Kidney glomerular epithelial cell (primary cell): ENCODE data around the gene SF3B1.
"Not testable (repeated sequence)": the region's sequence is repeated elsewhere in the genome, so short reads cannot be mapped to it uniquely, and the experiment has no call there.

Experiments
- DNase-seq: peaks from one replicate; lab custom pipeline; 2025; lab: John Stamatoyannopoulos, UW

SF3B1 gene, protein sequence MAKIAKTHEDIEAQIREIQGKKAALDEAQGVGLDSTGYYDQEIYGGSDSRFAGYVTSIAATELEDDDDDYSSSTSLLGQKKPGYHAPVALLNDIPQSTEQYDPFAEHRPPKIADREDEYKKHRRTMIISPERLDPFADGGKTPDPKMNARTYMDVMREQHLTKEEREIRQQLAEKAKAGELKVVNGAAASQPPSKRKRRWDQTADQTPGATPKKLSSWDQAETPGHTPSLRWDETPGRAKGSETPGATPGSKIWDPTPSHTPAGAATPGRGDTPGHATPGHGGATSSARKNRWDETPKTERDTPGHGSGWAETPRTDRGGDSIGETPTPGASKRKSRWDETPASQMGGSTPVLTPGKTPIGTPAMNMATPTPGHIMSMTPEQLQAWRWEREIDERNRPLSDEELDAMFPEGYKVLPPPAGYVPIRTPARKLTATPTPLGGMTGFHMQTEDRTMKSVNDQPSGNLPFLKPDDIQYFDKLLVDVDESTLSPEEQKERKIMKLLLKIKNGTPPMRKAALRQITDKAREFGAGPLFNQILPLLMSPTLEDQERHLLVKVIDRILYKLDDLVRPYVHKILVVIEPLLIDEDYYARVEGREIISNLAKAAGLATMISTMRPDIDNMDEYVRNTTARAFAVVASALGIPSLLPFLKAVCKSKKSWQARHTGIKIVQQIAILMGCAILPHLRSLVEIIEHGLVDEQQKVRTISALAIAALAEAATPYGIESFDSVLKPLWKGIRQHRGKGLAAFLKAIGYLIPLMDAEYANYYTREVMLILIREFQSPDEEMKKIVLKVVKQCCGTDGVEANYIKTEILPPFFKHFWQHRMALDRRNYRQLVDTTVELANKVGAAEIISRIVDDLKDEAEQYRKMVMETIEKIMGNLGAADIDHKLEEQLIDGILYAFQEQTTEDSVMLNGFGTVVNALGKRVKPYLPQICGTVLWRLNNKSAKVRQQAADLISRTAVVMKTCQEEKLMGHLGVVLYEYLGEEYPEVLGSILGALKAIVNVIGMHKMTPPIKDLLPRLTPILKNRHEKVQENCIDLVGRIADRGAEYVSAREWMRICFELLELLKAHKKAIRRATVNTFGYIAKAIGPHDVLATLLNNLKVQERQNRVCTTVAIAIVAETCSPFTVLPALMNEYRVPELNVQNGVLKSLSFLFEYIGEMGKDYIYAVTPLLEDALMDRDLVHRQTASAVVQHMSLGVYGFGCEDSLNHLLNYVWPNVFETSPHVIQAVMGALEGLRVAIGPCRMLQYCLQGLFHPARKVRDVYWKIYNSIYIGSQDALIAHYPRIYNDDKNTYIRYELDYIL

DNA sequence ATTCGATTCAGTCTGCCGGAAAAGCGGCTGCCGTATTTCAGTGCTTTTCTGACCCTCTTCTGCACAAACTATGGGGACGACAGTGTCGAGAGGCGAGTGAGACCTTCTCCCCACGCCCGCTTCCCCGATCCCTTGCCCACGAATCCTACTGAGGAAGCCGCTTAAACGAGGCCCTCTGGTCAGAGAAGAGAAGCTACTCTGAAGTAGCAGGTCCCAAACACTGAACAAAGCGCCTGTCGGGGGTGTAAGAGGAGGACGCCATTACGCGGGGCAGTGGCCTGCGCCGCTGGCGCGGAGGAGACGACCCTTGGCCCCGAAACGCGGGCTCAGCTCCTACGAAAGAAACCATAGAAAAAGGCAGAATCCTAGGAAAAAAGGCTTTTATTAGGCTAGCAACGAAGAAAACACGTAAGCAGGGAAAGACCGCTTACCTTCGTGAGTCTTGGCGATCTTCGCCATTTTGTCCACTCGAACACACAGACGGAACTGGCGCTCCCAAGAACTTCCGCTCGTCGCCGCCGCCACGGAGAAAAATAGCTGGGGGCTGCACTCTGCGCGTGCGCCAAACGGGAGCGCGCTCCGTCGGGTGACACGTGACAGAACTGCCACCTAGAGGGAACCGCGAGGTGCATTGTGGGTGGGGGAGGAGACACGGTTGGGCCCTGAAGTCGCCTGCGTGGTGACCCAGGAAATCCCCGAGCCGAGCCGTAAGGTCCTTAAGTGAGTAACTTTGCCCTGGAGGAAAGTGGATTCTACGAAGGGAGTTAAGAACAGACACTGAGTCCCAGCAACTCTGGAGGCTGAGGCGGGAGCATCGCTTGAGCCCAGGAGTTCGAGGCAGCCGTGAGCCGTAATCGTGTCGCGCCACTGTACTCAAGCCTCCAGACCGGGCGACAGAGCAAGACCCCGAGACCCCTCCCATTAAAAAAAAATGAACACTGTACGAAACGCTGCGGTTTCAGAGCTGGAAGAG, at the start of gene SF3B1:
Gene SF3B1 (minus strand): TSS at position 488 of the 973 bp plus-strand sequence. CDS start 29 bp downstream, at position 459.
- DNase-seq: peak; percentile 95

DNA sequence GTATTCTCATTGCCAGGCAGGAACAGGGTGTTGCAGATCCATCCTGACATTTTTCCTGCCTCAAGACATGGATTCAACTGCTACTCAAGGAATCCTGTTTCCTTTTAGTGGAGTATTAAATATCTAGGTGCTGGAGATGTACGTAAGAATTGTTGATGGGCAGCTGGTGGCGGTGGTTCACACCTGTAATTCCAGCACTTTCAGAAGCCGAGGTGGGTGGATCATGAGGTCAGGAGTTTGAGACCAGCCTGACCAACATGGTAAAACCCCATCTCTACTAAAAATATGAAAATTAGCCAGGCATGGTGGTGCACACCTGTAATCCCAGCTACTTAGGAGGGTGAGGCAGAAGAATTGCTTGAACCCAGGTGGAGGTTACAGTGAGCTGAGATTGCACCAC, 49.4 kb upstream of the SF3B1 start:
- DNase-seq: not testable (repeated sequence)

DNA sequence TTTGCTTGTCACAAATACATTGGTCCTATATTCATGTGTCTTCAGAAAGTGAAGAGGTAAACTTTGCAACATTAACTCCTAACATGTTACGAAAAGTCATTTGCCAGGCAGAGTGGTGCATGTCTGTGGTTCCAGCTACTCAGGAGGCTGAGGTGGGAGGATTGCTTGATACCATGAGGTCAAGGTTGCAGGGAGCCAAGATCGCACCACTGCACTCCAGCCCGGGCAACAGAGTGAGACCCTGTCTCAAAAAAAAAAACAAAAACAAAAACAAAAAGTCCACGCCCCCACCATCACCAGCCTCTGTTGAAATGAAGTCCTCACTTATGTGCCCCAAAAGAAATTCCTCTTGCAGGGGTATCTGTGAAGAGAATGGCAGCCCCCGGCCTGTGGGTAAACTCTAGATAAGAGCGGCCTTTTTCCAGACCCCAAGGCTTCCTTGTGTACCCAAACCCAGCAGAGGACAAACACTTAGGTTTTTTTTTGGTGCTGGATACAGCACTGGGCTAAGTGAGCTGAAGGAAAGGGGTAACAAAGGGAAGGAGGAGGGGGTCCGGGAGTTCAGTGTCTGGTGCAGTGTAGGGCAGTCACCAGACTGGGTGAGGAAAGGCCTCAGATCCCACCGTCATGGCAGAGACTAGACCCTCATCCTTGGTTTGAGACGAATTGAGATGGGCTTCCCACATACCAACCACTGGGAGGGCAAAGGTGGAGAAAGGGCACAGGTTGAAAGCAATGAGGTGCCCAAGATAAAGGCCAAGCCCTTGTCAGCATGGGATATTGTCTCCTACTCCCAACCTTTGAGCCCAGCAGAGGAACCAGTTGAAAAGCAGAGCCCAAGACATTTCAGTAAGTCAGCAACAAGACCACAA, 45.6 kb upstream of the SF3B1 start:
- no peak for DNase-seq

DNA sequence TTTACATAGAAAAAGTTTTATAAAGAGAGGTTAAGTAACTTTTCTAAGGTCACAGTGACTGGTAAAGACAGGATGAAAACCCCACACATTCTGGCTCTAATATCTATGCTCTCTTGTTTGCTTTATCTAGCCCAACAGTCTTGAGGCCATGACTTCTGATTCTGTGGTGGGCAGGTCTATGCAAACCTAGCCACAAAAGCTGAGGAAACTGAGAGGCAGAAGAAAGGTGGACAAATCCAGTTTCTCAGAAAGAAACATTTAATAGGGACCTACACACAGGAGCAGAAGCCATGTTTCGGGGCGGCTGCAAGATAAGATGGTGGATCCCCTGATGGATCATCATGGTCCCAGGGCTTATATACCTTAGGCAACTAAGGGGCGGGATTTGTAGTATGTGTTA, 43.0 kb upstream of the SF3B1 start:
- no peak for DNase-seq

DNA sequence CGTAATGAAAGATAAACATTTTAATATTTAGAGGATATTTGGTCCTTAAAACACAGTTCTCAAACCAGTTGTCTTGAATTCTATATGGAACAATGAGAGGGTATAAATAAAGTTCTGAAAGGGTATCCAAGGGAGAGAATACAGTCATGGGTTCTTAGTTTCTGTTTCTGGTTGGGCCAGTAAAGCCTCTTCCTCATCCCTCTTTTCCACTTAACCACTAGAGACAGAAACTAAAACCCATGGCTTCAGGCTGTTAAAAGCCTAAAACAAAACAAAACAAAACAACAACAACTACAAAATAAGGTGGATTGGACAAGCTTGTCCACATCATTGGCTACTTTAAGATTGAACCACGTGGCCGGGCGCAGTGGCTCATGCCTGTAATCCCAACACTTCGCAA, 37.3 kb upstream of the SF3B1 start:
- DNase-seq: no peak

DNA sequence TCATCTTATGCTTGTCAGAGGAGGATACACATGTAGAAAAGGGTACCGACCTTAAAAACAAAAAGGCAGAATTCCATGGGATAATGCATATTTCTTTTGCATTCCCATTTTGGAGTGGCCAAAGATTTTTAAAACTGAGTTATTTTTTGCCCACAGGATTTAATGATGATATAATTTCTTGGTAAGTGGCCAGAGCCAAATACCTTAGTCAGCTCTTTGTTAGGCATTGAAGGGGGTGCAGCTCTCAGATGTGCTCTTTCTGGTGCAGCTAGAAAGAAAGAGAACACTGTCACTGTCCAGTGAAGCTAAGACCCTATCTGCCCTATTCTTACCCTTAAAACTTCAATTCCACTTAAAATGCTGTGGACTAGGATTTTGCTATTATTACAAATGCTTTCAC, 29.3 kb upstream of the SF3B1 start:
- DNase-seq: no peak

DNA sequence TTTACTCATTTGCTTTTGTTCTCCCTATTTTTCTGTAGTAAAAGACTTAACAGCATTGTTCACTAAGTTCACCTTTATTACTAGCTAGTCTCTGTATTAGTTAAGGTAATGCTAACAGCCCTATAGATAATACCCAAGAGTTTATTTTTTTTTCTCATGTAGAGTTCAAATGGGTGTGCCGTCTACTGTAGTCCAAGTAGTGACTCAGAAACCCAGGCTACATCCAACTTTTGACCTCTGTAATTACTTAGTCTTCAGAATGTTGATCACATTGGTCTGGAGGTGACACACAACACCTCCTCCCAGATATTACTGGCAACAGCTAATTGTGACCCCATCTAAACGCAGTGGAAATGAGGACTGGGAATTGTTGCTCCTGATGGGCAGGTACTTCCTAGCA, 26.2 kb upstream of the SF3B1 start:
- no peak for DNase-seq

DNA sequence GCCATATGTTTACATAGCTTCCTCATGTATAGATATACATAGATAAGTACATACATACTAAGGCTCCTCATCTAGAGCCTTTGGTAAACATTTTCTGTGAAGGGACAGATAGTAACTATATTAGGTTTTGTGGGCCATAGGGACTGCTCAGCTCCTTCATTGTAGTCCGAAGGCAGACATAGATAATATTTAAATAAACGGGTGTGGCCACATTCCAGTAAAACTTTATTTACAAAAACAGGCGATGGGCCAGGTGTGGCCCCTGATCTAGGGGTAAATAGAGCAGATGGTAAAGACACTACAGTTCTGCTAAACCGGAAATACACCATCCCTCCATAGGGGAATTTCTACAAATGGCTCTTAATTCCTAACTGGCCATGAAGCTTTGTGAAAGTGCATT, 25.8 kb upstream of the SF3B1 start:
- DNase-seq: no peak

DNA sequence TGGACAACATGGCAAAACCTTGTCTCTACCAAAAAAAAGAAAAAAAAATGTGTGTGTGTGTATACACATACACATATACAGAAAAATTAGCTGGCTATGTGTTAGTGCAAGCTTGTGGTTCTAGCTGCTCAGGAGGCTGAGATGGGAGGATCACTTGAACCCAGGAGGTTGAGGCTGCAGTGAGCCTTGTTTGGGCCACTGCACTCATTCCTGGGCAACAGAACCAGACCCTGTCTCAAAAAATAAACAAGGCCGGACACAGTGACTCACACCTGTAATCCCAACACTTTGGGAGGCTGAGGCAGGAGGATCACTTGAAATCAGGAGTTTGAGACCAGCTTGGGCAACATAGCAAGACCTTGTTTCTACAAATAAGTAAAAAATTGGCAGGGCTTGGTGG, 20.6 kb upstream of the SF3B1 start:
- DNase-seq: no peak

DNA sequence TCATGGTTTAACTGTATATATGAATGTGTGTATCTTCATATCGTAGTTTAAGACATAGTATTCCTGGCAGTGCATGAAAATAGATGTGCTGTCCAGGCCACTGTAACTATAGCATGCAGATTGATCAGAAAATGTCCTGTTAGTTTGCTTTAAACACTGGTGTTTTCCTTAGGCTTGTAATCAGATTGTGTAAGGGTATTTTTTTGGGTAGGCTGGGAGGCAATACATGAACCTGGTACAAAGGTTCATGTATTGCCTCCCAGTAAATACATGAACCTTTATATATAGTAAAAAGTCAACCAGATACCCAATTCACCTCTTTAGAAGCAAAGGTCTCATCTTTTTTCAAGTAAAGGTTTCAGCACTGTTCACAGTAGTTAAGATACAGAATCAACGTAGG, 20.1 kb upstream of the SF3B1 start:
- DNase-seq: no peak

DNA sequence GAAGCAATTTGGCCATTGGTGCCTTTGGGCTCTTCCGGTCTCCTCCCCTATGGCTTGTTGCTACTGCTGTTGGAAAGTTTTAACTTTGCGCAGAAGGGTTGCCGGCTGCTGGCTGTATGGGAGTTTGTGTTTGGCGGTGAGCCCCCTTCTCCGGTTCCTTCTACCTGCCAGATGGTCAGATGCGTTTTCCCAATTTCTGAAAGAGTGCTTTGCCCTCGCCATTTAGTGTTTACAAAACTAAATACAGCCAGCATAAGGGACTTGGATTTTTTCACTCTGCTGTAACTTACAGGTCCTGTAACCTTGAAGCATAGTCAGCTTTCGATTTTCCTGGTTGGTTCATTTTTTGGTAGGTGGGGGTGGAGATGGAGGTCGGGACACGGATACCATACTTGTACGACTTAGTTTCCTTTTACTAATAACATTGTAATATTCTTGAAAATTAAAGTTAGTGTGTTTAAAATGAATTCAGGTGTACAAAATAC, 19.1 kb upstream of the SF3B1 start:
- peak; percentile 67 for DNase-seq

DNA sequence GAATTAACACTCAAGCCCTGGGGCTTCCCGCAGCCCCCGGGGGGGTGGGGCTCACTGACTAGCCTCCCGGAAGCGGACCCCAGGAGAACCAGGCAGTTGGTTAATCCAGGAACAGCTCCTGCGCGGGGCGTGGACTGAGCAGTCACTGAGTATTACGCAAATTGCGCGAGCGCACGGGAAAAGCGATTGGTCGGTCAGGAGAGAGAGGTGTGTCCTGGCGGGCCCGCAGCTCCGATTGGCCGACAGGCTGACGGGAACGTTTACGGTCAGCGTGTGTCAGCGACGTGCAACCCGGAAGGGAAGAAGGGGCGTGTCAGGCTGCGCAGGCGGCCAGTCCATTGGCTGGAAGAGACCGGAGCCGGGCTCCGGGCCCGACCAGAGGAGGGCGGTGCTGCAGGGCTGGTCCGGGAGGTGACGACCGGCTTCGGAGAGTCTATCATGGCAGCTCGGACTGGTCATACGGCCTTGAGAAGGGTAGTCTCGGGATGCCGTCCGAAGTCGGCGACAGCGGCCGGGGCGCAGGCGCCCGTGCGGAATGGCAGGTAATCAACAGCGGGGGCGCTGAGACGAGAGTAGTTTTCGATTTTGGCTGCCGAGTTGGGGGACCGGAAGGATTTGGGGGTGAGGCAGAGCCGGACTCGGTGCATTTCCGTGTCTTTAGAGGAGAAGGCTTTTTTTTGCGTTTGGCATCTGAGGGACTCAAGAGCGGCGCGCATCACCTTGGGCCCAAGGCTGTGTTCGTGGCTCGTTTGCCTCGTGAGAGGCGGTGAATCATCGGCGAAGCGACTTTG, 18.5 kb upstream of the SF3B1 start, which contains the start of gene COQ10B:
Gene COQ10B (plus strand): TSS at position 430 of the 791 bp plus-strand sequence. CDS start 9 bp downstream, at position 439.
- peak; percentile 100 for DNase-seq

DNA sequence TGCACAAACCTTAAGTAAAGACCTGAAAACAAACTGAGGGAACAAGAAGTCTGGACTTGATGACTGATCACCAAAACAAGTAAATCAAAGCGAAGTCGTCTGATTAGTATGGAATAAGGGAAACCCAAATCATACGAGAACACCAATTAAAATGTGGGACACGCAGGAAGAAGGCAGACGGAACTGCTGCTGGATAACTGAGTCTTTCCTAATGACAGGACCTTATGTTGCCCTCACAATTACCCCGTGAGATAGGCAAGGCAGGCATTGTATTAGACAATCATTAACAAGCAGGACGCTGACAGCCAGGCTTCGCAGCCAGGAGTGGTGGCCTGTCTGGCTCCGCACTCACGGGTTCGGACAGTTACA, 17.9 kb upstream of the SF3B1 start:
- DNase-seq: no peak

DNA sequence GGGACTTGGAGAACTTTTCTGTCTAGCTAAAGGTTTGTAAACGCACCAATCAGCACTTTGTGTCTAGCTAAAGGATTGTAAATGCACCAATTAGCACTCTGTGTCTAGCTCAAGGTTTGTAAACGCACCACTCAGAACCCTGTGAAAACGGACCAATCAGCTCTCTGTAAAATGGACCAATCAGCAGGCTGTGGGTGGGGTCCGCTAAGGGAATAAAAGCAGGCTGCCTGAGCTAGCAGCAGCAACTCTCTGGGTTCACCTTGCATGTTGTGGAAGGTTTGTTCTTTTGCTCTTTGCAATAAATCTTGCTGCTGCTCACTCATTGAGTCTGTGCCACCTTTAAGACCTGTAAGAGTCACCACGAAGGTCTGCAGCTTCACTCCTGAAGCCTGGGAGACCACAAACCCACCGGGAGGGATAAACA, 16.1 kb upstream of the SF3B1 start:
- not testable (repeated sequence) for DNase-seq

DNA sequence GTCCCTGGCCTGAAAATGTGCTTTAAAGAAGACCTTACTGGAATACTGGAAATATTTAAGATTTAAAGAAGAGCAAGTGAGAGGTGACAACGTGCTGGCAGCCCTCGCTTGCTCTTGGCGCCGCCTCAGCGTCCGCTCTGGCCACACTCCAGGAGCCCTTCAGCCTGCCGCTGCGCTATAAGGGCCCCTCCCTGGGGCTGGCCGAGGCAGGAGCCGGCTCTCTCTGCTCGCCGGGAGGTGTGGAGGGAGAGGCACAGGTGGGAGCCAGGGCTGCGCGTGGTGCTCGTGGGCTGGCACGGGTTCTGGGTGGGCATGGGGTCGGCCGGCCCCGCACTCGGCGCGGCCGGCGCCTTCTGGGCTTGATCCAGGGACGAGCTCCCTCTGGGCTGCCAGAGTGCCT, 15.6 kb upstream of the SF3B1 start:
- DNase-seq: no peak

DNA sequence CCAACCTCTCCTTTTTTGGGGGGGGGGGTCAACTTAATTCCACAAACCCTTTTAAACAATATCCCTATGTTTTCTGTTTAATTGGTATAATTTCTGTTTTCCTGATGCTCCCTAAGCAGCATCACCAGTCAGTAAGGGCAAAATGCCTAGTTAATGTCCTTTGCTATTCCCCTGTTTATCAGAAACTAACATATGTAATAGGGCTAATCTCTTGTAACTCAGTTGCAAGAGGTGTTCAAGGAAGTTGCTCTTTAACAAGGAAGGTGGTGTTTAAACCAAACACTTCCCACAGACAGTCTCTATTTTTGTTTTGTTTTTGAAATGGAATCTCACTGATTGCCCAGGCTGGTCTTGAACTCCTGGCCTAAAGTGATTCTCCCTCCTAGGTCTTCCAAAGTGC, 12.0 kb upstream of the SF3B1 start:
- DNase-seq: no peak

DNA sequence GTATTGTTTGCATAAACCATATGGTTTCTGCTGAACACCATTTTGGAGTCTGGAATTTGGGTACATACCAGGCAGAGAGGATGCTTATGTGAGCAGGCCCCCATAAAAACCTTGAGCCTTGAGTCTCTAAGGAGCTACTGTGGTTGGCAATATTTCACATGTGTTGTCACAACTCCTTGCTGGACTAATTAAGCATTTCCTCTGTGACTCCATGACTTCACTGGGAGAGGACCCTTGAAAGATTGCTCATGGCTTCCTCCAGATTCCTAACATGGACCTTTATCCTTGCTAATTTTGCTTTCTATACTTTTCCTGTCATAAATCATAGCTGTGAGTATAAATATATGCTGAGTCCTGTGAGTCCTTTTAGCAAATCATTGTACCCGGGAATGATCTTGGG, 10.9 kb upstream of the SF3B1 start:
- no peak for DNase-seq

DNA sequence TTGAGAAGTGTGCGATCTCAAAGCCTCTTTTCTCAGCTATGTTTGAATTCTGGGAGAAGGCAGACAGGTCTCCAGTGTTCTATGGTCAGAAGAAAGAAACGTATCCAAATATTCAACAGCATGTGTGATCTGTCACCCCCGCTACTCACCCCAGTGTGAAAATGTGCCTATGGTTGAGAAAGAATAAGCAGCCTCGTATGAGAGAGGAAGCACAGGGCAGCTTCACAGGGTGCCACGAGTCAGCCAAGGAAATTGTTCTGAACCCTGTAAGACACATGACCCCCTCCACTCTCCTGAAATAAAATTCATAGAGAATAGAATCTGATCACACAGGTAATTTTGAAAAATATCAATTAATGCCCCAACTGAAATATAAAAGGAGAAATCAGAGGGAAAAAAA, 8.0 kb upstream of the SF3B1 start:
- DNase-seq: no peak

DNA sequence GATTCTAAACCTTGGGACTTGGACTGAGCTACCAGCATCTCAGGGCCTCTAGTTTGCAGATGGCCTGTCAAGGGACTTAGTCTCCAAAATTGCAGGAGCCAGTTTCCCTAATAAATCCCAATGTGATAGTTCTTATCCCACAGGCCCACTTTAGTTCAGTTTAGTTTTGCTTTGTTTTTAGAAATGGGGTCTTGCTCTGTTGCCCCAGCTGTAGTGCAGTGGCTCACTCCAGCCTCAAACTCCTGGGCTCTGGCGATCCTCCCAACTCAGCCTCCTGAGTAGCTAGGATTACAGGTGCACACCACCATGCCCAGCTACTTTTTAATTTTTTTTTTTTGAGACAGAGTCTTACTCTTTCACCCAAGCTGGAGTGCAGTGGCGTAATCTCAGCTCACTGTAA, 2.6 kb upstream of the SF3B1 start:
- DNase-seq: no peak
